SK-N-SH (cell line): ENCODE data around the gene CHAF1A. TPM values are rescaled to one million over a fixed set of nuclear protein-coding genes. Genes with fewer than 3 reads are reported as not detected.

ENCODE experiments used
- CTCF ChIA-PET: fragments of 300-600, 350-600 bp; formaldehyde crosslinking; extraction: SDS; loops from one replicate; lab custom pipeline; 2021; lab: Yijun Ruan, JAX
- POLR2A ChIA-PET: fragments of 350-600 bp; sonication (Branson Sonifier 250); formaldehyde crosslinking; extraction: SDS; loops from one replicate; lab custom pipeline; 2020; ENCODE audit warnings: antibody characterized with exemption, inconsistent platforms; lab: Yijun Ruan, JAX
- DNase-seq: peaks from one replicate; pipeline ENCODE4 v3.0.0; 2012
- H2AFZ ChIP-seq: fragments of 200-600 bp; sonication (generic); 2 replicates; pipeline ENCODE4 v1.8.1; 2016; ENCODE audit warnings: antibody characterized with exemption, mild to moderate bottlenecking, low read depth
- H3F3A ChIP-seq: fragments of 200-600 bp; sonication (generic); replicated peaks from 2 replicates; pipeline ENCODE3; 2016; ENCODE audit warnings: antibody characterized with exemption, mild to moderate bottlenecking; ENCODE audit not compliant: insufficient read depth
- H3K27ac ChIP-seq, 2 experiments: fragments of 200-500 bp in 1 of 2; fragments of 200-600 bp in 1 of 2; sonication (Bioruptor generic) in 1 of 2; sonication (generic), shearing (Covaris generic) in 1 of 2; 2 replicates each; pipeline versions ENCODE4 v1.5.1 to v1.6.1; 2014 to 2016; ENCODE audit warnings: low read depth in 2 of 2, inconsistent platforms in 1 of 2, low read length in 1 of 2, mild to moderate bottlenecking in 1 of 2, mixed read lengths in 1 of 2
- H3K27me3 ChIP-seq: fragments of 200-600 bp; sonication (generic), shearing (Covaris generic); 2 replicates; pipeline ENCODE4 v1.6.1; 2016; ENCODE audit warnings: mixed run types; ENCODE audit not compliant: insufficient read depth
- H3K36me3 ChIP-seq, 2 experiments: fragments of 200-500 bp in 1 of 2; fragments of 200-600 bp in 1 of 2; sonication (Bioruptor generic) in 1 of 2; sonication (generic) in 1 of 2; replicated peaks in 1 of 2; 2 replicates each; pipeline versions ENCODE3 to v1.5.1; 2014 to 2016; ENCODE audit warnings: low read length in 1 of 2, mild to moderate bottlenecking in 1 of 2; ENCODE audit not compliant: insufficient read depth in 2 of 2, control insufficient read depth in 1 of 2
- H3K4me1 ChIP-seq, 2 experiments: fragments of 200-500 bp in 1 of 2; fragments of 200-600 bp in 1 of 2; sonication (Bioruptor generic) in 1 of 2; sonication (generic), shearing (Covaris generic) in 1 of 2; 2 replicates each; pipeline versions ENCODE4 v1.5.1 to v1.6.1; 2014 to 2016; ENCODE audit warnings: low read depth in 1 of 2, low read length in 1 of 2, mixed run types in 1 of 2; ENCODE audit not compliant: insufficient read depth in 2 of 2, control insufficient read depth in 1 of 2
- H3K4me2 ChIP-seq: fragments of 200-600 bp; sonication (generic), shearing (Covaris generic); 2 replicates; pipeline ENCODE4 v1.6.1; 2017; ENCODE audit warnings: mixed run types
- H3K4me3 ChIP-seq, 2 experiments: fragments of 200-500 bp in 1 of 2; fragments of 200-600 bp in 1 of 2; sonication (Bioruptor generic) in 1 of 2; sonication (generic), shearing (Covaris generic) in 1 of 2; 2 replicates each; pipeline versions ENCODE4 v1.5.1 to v1.8.1; 2014 to 2016; ENCODE audit warnings: low read depth in 2 of 2, inconsistent platforms in 1 of 2, low read length in 1 of 2, mild to moderate bottlenecking in 1 of 2, mixed read lengths in 1 of 2, moderate library complexity in 1 of 2
- H3K79me2 ChIP-seq: fragments of 200-600 bp; sonication (generic); 2 replicates; pipeline ENCODE4 v1.8.1; 2017; ENCODE audit warnings: mild to moderate bottlenecking; ENCODE audit not compliant: insufficient read depth
- H3K9ac ChIP-seq: fragments of 200-600 bp; sonication (generic); 2 replicates; pipeline ENCODE4 v1.6.1; 2017; ENCODE audit warnings: mixed run types
- H3K9me2 ChIP-seq: fragments of 200-600 bp; sonication (generic); 2 replicates; pipeline ENCODE4 v1.6.1; 2017; ENCODE audit warnings: mixed run types
- H3K9me3 ChIP-seq: fragments of 200-600 bp; sonication (generic); 2 replicates; pipeline ENCODE4 v1.6.1; 2017; ENCODE audit warnings: mixed run types, mild to moderate bottlenecking, moderate library complexity
- H4K20me1 ChIP-seq: fragments of 200-600 bp; sonication (generic); 2 replicates; pipeline ENCODE4 v1.6.1; 2017; ENCODE audit warnings: mild to moderate bottlenecking, mixed run types; ENCODE audit not compliant: insufficient read depth
- CHD2 ChIP-seq: fragments of 150-350 bp; IDR thresholded peaks from 2 replicates; pipeline ENCODE4 v1.6.1; 2018; ENCODE audit warnings: low read length; ENCODE audit not compliant: partially characterized antibody
- FOSL2 ChIP-seq: IDR thresholded peaks from 2 replicates; pipeline ENCODE4 v1.4.0; 2012; ENCODE audit warnings: low read depth, mild to moderate bottlenecking, moderate library complexity, borderline replicate concordance
- JUND ChIP-seq: IDR thresholded peaks from 2 replicates; pipeline ENCODE4 v1.4.0; 2012
- MEF2A ChIP-seq: IDR thresholded peaks from 2 replicates; pipeline ENCODE4 v1.4.0; 2012; ENCODE audit warnings: low read depth, borderline replicate concordance
- NRF1 ChIP-seq: IDR thresholded peaks from 2 replicates; pipeline ENCODE4 v1.6.1; 2012; ENCODE audit warnings: low read depth, mild to moderate bottlenecking, low read length
- POLR2AphosphoS5 ChIP-seq: IDR thresholded peaks from 2 replicates; pipeline ENCODE4 v1.6.1; 2012; ENCODE audit warnings: low read depth, low read length
- RAD21 ChIP-seq: IDR thresholded peaks from 2 replicates; pipeline ENCODE4 v1.6.1; 2012; ENCODE audit warnings: mild to moderate bottlenecking, low read length
- TAF1 ChIP-seq: IDR thresholded peaks from 2 replicates; pipeline ENCODE4 v1.6.1; 2012; ENCODE audit warnings: low read depth, mild to moderate bottlenecking, low read length, moderate library complexity, borderline replicate concordance
- TCF12 ChIP-seq: IDR thresholded peaks from 2 replicates; pipeline ENCODE4 v1.4.0; 2012
- WGBS: methylation state at CpG from one replicate; pipeline ENCODE4 v1.1.6; 2017; ENCODE audit warnings: low lambda C conversion rate; 5-methylcytosine and 5-hydroxymethylcytosine counted together
- polyA plus RNA-seq, 3 experiments: library from polyadenylated mRNA; depleted of rRNA; stranded (reverse); fragments of >200 nt; gene quantifications; 2 replicates each; pipeline ENCODE4 v1.2.3, GENCODE V29; 2012
- TF ChIP-seq, protein P1 (sequence below): fragments of 200-600 bp; sonication (generic); IDR thresholded peaks from 2 replicates; pipeline ENCODE4 v1.6.1; 2017; ENCODE audit warnings: antibody characterized with exemption, mild to moderate bottlenecking, moderate library complexity
- TF ChIP-seq, protein P2 (sequence below): fragments of 150-350 bp; IDR thresholded peaks from 2 replicates; pipeline ENCODE4 v1.6.1; 2017; ENCODE audit warnings: antibody characterized with exemption, low read length, low read depth, borderline replicate concordance
- TF ChIP-seq, protein P3 (sequence below): IDR thresholded peaks from 2 replicates; pipeline ENCODE4 v1.4.0; 2012; ENCODE audit warnings: low read depth, borderline replicate concordance

CHAF1A gene
- polyA plus RNA-seq, 1 of the 3 experiments (the other 2 are of a cell fraction) = 18.0 TPM

DNA sequence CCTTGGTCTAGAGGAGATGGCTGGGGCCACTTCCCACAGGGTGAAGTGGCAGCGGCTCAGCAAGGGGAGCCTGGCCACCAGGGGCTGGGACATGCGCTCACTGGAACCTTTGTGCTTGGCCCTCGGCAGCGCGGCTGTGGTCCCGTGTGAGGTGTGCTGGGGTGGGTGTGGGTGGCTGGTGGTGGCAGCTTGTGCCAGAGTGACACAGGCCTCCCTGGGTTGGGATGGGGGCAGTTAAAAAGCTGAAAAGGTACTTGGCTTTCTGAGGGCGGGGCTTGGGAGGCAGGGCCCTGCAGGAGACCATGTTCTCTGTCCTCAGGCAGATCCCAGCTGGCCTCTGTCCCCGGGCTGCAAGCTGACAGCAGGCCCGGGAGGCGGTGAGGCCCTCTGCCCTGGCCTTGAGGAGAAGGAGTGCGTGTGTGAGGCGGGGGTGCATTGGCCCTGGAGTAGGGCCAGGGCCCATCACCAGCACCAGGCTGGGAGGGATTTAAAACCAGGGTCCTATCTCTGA is 41.7 kb upstream of the CHAF1A start:
- Histone ChIP-seq H3K9ac (no peak overlapping the region), H3K4me3 (no peak overlapping the region), H3F3A (peaks cover 3% of the 10 kb centered on the region), H3K27ac (no peak overlapping the region; a peak in 1 of 4 replicates), H4K20me1 (no peaks in the 10 kb centered on the region), H3K36me3 (peaks cover 0 to 53% of the 10 kb centered on the region in 2 experiments)
- no peak for DNase-seq
- POLR2A ChIA-PET = no interaction called here
- 94% methylated on average over 8 of the region's 12 CpGs for WGBS
- no peak for TF ChIP-seq NRF1
- no peak for TF ChIP-seq MEF2A
- no peak for TF ChIP-seq RAD21
- TF ChIP-seq, protein P1, sequence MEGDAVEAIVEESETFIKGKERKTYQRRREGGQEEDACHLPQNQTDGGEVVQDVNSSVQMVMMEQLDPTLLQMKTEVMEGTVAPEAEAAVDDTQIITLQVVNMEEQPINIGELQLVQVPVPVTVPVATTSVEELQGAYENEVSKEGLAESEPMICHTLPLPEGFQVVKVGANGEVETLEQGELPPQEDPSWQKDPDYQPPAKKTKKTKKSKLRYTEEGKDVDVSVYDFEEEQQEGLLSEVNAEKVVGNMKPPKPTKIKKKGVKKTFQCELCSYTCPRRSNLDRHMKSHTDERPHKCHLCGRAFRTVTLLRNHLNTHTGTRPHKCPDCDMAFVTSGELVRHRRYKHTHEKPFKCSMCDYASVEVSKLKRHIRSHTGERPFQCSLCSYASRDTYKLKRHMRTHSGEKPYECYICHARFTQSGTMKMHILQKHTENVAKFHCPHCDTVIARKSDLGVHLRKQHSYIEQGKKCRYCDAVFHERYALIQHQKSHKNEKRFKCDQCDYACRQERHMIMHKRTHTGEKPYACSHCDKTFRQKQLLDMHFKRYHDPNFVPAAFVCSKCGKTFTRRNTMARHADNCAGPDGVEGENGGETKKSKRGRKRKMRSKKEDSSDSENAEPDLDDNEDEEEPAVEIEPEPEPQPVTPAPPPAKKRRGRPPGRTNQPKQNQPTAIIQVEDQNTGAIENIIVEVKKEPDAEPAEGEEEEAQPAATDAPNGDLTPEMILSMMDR = no peak
- no peak for TF ChIP-seq FOSL2
- TF ChIP-seq CHD2 = no peak
- TF ChIP-seq TCF12 = no peak
- TF ChIP-seq, all 33 proteins: peak for 0
- CTCF ChIA-PET = interaction anchor here (1.8 to 8.5 kb wide), 2 partner anchors 7 to 40 kb away, joined by 6 to 84 read pairs; partner anchors contain the start of gene SH3GL1
- no peaks in the 10 kb centered on the region for H3K4me1 ChIP-seq
- no peaks in the 10 kb centered on the region for H3K27me3 ChIP-seq
- H3K9me3 ChIP-seq = no peaks in the 10 kb centered on the region
- H2AFZ ChIP-seq = no peak overlapping the region
- no peaks in the 10 kb centered on the region for H3K9me2 ChIP-seq
- H3K79me2 ChIP-seq = no peaks in the 10 kb centered on the region
- H3K4me2 ChIP-seq = no peak overlapping the region

DNA sequence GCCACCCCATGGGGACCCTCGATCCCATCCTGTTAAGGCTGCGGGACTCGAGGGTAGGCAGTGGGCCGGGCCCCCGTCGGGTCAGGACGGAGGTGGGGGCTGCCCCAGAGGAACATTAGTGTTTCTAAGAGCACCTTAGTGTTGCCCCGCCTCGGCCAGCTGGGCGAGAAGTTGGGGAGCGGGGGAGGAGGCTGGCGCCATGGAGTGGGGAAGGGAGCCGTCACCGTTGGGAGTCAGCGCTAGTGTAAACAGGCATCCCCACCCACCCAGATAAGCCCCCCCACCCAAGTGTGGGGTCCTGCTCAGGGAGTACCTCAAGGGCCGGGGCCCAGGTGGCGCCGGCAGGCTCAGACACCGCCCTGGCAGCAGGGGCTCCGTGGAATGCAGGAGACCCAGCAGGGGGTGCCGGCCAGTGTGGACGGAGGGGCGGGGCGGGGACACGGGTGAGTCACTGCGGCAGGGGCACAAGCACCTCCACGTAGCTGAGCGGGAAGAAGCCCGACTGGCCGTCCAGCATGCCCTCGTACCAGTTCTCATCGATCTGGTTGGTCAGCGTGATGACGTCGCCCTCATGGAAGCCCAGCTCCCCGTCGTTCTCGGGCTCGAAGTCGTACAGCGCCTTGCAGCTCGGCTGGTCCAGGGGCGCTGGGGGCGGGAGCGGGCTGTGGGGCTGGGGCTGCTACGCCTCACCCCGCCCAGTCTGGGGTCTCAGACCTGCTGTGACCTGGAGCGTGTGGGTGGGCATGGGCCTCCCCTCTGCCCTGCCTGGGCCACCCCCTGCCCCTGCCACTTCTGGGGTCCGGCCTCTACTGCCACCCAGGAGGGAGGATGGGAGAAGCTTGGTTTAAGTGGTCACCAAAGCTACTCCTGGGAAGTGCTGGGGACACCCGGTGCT is 41.0 kb upstream of the CHAF1A start:
- peaks cover 0 to 60% of the 10 kb centered on the region in 2 experiments for H3K36me3 ChIP-seq
- H2AFZ ChIP-seq = no peak overlapping the region
- WGBS = 90% methylated on average over 22 of the region's 50 CpGs
- H3K4me2 ChIP-seq = no peak overlapping the region
- ChIA-PET CTCF (interaction anchor here (1.3 to 8.5 kb wide), 3 partner anchors 8 to 94 kb away, joined by 5 to 84 read pairs (median 6); no protein-coding TSS in a partner anchor), POLR2A (no interaction called here)
- H4K20me1 ChIP-seq = no peaks in the 10 kb centered on the region
- TF ChIP-seq TCF12 (no peak), POLR2AphosphoS5 (no peak), TAF1 (no peak), JUND (no peak), CHD2 (no peak)
- TF ChIP-seq, protein P2, sequence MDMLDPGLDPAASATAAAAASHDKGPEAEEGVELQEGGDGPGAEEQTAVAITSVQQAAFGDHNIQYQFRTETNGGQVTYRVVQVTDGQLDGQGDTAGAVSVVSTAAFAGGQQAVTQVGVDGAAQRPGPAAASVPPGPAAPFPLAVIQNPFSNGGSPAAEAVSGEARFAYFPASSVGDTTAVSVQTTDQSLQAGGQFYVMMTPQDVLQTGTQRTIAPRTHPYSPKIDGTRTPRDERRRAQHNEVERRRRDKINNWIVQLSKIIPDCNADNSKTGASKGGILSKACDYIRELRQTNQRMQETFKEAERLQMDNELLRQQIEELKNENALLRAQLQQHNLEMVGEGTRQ = no peak
- TF ChIP-seq, protein P3, sequence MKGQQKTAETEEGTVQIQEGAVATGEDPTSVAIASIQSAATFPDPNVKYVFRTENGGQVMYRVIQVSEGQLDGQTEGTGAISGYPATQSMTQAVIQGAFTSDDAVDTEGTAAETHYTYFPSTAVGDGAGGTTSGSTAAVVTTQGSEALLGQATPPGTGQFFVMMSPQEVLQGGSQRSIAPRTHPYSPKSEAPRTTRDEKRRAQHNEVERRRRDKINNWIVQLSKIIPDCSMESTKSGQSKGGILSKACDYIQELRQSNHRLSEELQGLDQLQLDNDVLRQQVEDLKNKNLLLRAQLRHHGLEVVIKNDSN = no peak
- TF ChIP-seq, protein P1 = no peak
- peaks cover 3% of the 10 kb centered on the region for H3F3A ChIP-seq
- DNase-seq = no peak
- H3K27ac ChIP-seq = no peak overlapping the region; a peak in 1 of 4 replicates
- H3K9me3 ChIP-seq = no peaks in the 10 kb centered on the region
- no peak overlapping the region for H3K4me3 ChIP-seq
- H3K9me2 ChIP-seq = no peaks in the 10 kb centered on the region
- H3K27me3 ChIP-seq = no peaks in the 10 kb centered on the region
- no peaks in the 10 kb centered on the region for H3K4me1 ChIP-seq
- H3K9ac ChIP-seq = no peak overlapping the region
- H3K79me2 ChIP-seq = no peaks in the 10 kb centered on the region; the same call in 1 of the 2 replicates
